NT2/D1 (cell line): ENCODE data around the gene BCAN.

Experiments
- DNase-seq: peaks from one replicate; pipeline ENCODE4 v3.0.0-alpha.2; 2011; ENCODE audit warnings: low read depth, low spot score
- H3K27me3 ChIP-seq: 2 replicates; pipeline ENCODE4 v1.6.0; 2011; ENCODE audit warnings: mild to moderate bottlenecking; ENCODE audit not compliant: insufficient read length, insufficient read depth
- H3K36me3 ChIP-seq: 2 replicates; pipeline ENCODE4 v1.6.1; 2011; ENCODE audit warnings: mild to moderate bottlenecking, low read length, mixed read lengths; ENCODE audit not compliant: insufficient read depth, insufficient read length
- H3K4me1 ChIP-seq: 2 replicates; pipeline ENCODE4 v1.5.1; 2011; ENCODE audit not compliant: insufficient read depth, insufficient read length
- H3K4me3 ChIP-seq: 2 replicates; pipeline ENCODE4 v1.5.1; 2011; ENCODE audit warnings: low read depth; ENCODE audit not compliant: insufficient read length
- H3K9ac ChIP-seq: 2 replicates; pipeline ENCODE4 v1.6.0; 2011; ENCODE audit warnings: low read depth; ENCODE audit not compliant: insufficient read length
- H3K9me3 ChIP-seq: 2 replicates; pipeline ENCODE4 v1.5.1; 2011; ENCODE audit warnings: mild to moderate bottlenecking, low read length; ENCODE audit not compliant: insufficient read depth
- SUZ12 ChIP-seq: IDR thresholded peaks from 2 replicates; pipeline ENCODE4 v1.6.1; 2011; ENCODE audit not compliant: insufficient read length, insufficient read depth; ENCODE audit errors: extremely low read depth
- YY1 ChIP-seq: IDR thresholded peaks from 2 replicates; pipeline ENCODE4 v1.6.1; 2011; ENCODE audit not compliant: insufficient read length, insufficient read depth
- ZNF274 ChIP-seq: IDR thresholded peaks from 2 replicates; pipeline ENCODE4 v1.6.1; 2011; ENCODE audit warnings: mild to moderate bottlenecking, low read depth, low read length

Gene BCAN

GRCh38 chr1:156647351-156647750, 5.4 kb downstream of the BCAN start:
- no peak for TF ChIP-seq YY1
- no peak for TF ChIP-seq SUZ12
- TF ChIP-seq ZNF274, result no peak
- no peak for DNase-seq
- Histone ChIP-seq H3K9ac (no peak overlapping the region), H3K27me3 (peaks cover 41% of the 10 kb centered on the region), H3K4me1 (peaks cover 4% of the 10 kb centered on the region), H3K9me3 (no peaks in the 10 kb centered on the region), H3K36me3 (no peaks in the 10 kb centered on the region), H3K4me3 (no peak overlapping the region)

GRCh38 chr1:156648496-156648895, 6.6 kb downstream of the BCAN start:
- peaks cover 30% of the 10 kb centered on the region for H3K27me3 ChIP-seq

GRCh38 chr1:156648951-156649350, 7.0 kb downstream of the BCAN start:
- Histone ChIP-seq H3K9ac (no peak overlapping the region), H3K4me1 (peaks cover 2% of the 10 kb centered on the region), H3K4me3 (no peak overlapping the region), H3K27me3 (peaks cover 25% of the 10 kb centered on the region), H3K36me3 (no peaks in the 10 kb centered on the region), H3K9me3 (no peaks in the 10 kb centered on the region)
- TF ChIP-seq ZNF274, result no peak
- no peak for TF ChIP-seq SUZ12
- TF ChIP-seq YY1, result no peak
- DNase-seq, result no peak

More at GRCh38 chr1:156648496-156648895, 6.6 kb downstream of the BCAN start:
- Histone ChIP-seq H3K36me3 (no peaks in the 10 kb centered on the region), H3K9ac (no peak overlapping the region), H3K9me3 (no peaks in the 10 kb centered on the region), H3K4me3 (no peak overlapping the region), H3K4me1 (peaks cover 2% of the 10 kb centered on the region)
- DNase-seq, result no peak
- TF ChIP-seq SUZ12 (no peak), ZNF274 (no peak), YY1 (no peak)

- H3K36me3 ChIP-seq, result no peaks in the 10 kb centered on the region
- no peak for DNase-seq
- peaks cover 25% of the 10 kb centered on the region for H3K27me3 ChIP-seq
- H3K4me3 ChIP-seq, result no peak overlapping the region
- TF ChIP-seq ZNF274 (no peak), YY1 (no peak), SUZ12 (no peak)
- H3K9ac ChIP-seq, result no peak overlapping the region
- no peaks in the 10 kb centered on the region for H3K9me3 ChIP-seq
- peaks cover 14% of the 10 kb centered on the region for H3K4me1 ChIP-seq
Measured at GRCh38 chr1:156652131-156652991, 10.4 kb downstream of the BCAN start.

GRCh38 chr1:156652992-156653355, 11.1 kb downstream of the BCAN start:
- no peak for DNase-seq
- peaks cover 32% of the 10 kb centered on the region for H3K27me3 ChIP-seq

GRCh38 chr1:156654700-156655099, 12.8 kb downstream of the BCAN start:
- Histone ChIP-seq H3K4me1 (peaks cover 24% of the 10 kb centered on the region), H3K27me3 (peaks cover 49% of the 10 kb centered on the region), H3K4me3 (no peak overlapping the region), H3K36me3 (no peaks in the 10 kb centered on the region), H3K9me3 (no peaks in the 10 kb centered on the region), H3K9ac (no peak overlapping the region)
- DNase-seq, result no peak
- TF ChIP-seq ZNF274 (no peak), YY1 (no peak), SUZ12 (no peak)

More at GRCh38 chr1:156652992-156653355, 11.1 kb downstream of the BCAN start:
- Histone ChIP-seq H3K4me3 (no peak overlapping the region), H3K36me3 (no peaks in the 10 kb centered on the region), H3K9ac (no peak overlapping the region), H3K9me3 (no peaks in the 10 kb centered on the region), H3K4me1 (peaks cover 18% of the 10 kb centered on the region)
- TF ChIP-seq ZNF274 (no peak), YY1 (no peak), SUZ12 (no peak)

GRCh38 chr1:156655151-156655903, 13.4 kb downstream of the BCAN start:
- Histone ChIP-seq H3K36me3 (no peaks in the 10 kb centered on the region), H3K27me3 (peaks cover 49% of the 10 kb centered on the region), H3K9ac (no peak overlapping the region), H3K9me3 (no peaks in the 10 kb centered on the region), H3K4me3 (no peak overlapping the region), H3K4me1 (peaks cover 27% of the 10 kb centered on the region)
- TF ChIP-seq YY1, result no peak
- TF ChIP-seq ZNF274, result no peak
- no peak for TF ChIP-seq SUZ12
- DNase-seq, result no peak
